Activated CD4-positive, alpha-beta T cell treated with anti-CD3 and anti-CD28 coated beads, Interleukin-2, Interleukin-6, amounts not matched to agents 100 ng/mL and 50 ng/mL, durations not matched to agents 16 hours and 8 hours (primary cell): ENCODE measurements around the gene CERT1.
"Not testable (repeated sequence)": the region's sequence is repeated elsewhere in the genome, so short reads cannot be mapped to it uniquely, and the experiment has no call there.

ENCODE experiments used
- DNase-seq: peaks from one replicate; pipeline ENCODE4 v3.0.0-alpha.2; 2020

The CERT1 gene

GRCh38 chr5:75522025-75522424 lies 10.6 kb upstream of the CERT1 start:
- no peak for DNase-seq

- no peak for DNase-seq
Measured at GRCh38 chr5:75521195-75521594, 9.8 kb upstream of the CERT1 start.

- no peak for DNase-seq
Measured at GRCh38 chr5:75519761-75520160, 8.3 kb upstream of the CERT1 start.

- no peak for DNase-seq
Measured at GRCh38 chr5:75514323-75514722, 2.9 kb upstream of the CERT1 start.

GRCh38 chr5:75513841-75514240 lies 2.4 kb upstream of the CERT1 start:
- no peak for DNase-seq

GRCh38 chr5:75512383-75513074 lies 1.1 kb upstream of the CERT1 start:
- DNase-seq, result no peak

- peak; percentile 43 for DNase-seq
Measured at GRCh38 chr5:75510836-75511434, 494 bp downstream of the CERT1 start.

GRCh38 chr5:75510417-75510835 lies 1.0 kb downstream of the CERT1 start:
- peak; percentile 25 for DNase-seq

GRCh38 chr5:75509956-75510355 lies 1.5 kb downstream of the CERT1 start:
- DNase-seq, result no peak

- DNase-seq, result no peak
Measured at GRCh38 chr5:75509546-75509945, 1.9 kb downstream of the CERT1 start.

- no peak for DNase-seq
Measured at GRCh38 chr5:75507841-75508240, 3.6 kb downstream of the CERT1 start.

- DNase-seq, result not testable (repeated sequence)
Measured at GRCh38 chr5:75505112-75505511, 6.3 kb downstream of the CERT1 start.

- not testable (repeated sequence) for DNase-seq
Measured at GRCh38 chr5:75498875-75499274, 12.6 kb downstream of the CERT1 start.

GRCh38 chr5:75498208-75498777 lies 13.1 kb downstream of the CERT1 start:
- no peak for DNase-seq

GRCh38 chr5:75496026-75496425 lies 15.4 kb downstream of the CERT1 start:
- no peak for DNase-seq

- no peak for DNase-seq
Measured at GRCh38 chr5:75491621-75492020, 19.8 kb downstream of the CERT1 start.

GRCh38 chr5:75489847-75490246 lies 21.6 kb downstream of the CERT1 start:
- not testable (repeated sequence) for DNase-seq

GRCh38 chr5:75484605-75485004 lies 26.8 kb downstream of the CERT1 start:
- no peak for DNase-seq

GRCh38 chr5:75482482-75482881 lies 28.9 kb downstream of the CERT1 start:
- no peak for DNase-seq

GRCh38 chr5:75481024-75481423 lies 30.4 kb downstream of the CERT1 start:
- no peak for DNase-seq

GRCh38 chr5:75475364-75475763 lies 36.1 kb downstream of the CERT1 start:
- DNase-seq, result no peak

- DNase-seq, result no peak
Measured at GRCh38 chr5:75473463-75473862, 38.0 kb downstream of the CERT1 start.

GRCh38 chr5:75472973-75473372 lies 38.5 kb downstream of the CERT1 start:
- DNase-seq, result no peak

- DNase-seq, result no peak
Measured at GRCh38 chr5:75471193-75471592, 40.2 kb downstream of the CERT1 start.

- DNase-seq, result no peak
Measured at GRCh38 chr5:75469017-75469416, 42.4 kb downstream of the CERT1 start.
